ENCODE results near the gene GPRASP1.
"Not testable (repeated sequence)": the region's sequence is repeated elsewhere in the genome, so short reads cannot be mapped to it uniquely, and the experiment has no call there.

Gene GPRASP1

DNA sequence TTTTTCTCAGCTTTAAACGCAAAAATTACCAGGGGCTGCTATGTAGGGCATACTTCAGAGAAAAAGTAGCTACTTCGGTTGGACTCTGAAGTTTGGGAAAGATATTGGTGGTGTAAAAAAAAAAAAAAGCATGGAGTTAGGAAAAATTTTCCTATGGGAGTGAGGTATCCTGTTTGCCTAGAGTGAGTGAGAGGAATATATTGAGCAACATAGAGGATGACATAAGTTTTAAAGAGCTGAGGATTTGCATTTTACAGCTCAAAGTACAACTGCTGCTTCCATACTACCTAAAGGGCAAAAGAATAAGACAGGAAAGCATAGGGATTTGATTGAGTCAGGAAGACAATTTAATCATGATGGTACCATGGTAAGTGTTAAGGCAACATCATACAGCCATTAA, 7.3 kb downstream of the GPRASP1 start:
- Histone ChIP-seq H3K27ac (ENCODE audit: low read depth, low read length, severe bottlenecking) (no peak overlapping the region), H3K36me3 (ENCODE audit: control insufficient read depth, insufficient read depth, low read length) (no peaks in the 10 kb centered on the region), H3K9me3 (ENCODE audit: control insufficient read depth, low read length) (peaks cover under 1% of the 10 kb centered on the region), H3K4me1 (ENCODE audit: control insufficient read depth, insufficient read depth, low read length, poor library complexity, severe bottlenecking) (no peaks in the 10 kb centered on the region), H3K4me3 (ENCODE audit: extremely low read depth, insufficient read depth, low read length, poor library complexity, severe bottlenecking) (no peak overlapping the region)
- WGBS, 2 experiments (ENCODE audit: insufficient coverage in 2 of 2), result 86 to 88% methylated on average over 1 of the region's 2 CpGs

DNA sequence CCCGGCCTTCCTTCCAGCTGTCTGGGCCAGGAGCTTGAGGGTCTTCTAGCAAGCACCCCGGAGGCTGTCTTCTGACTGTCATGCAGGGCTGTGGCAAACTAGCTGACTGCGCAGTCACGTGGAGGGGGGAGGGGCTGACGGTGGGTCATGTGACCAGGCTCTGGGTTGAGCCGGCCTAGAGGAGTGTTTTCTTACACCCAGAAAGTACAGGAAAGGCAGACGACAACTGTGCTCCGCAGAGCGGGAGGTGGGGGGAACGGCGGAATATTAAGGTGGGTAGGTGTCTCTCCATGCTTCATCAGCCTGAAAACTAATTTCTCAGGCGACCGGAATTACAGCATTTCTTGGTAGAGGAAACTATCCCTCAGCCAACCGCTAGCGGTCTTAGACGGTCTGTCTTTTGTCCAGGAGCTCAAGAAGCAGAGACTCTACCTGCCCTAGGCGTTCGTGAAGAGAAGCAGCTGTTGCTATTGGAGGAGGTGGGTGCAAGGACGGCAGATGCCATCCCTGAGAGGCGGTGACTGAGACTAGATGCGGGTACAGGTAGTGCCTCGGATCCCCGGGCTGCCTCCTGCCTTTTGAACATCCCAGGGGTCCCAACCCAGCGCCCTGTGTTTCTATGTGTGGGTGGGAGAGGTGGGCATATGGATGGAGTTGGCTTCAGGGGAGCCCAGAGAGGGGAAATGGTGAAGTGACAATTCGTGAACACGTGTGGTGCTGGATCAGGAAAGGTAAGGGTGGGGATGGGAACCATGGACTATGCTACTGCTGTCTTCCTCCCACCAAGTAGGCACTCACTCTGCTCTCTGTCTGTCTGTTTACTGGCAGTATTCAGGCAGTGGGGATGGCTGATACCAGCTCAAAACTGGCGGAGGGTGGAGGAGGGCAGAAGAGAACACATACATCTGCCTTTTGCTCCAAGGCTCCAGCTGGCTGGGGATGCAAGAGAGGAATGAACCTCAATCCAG, 8.8 kb downstream of the GPRASP1 start:
- WGBS, 2 experiments (ENCODE audit: insufficient coverage in 2 of 2), result 20% methylated on average over 7 of the region's 27 CpGs; no CpG with 5 or more reads in 1 of the 2 experiments
- no peaks in the 10 kb centered on the region for H3K4me1 ChIP-seq (ENCODE audit: control insufficient read depth, insufficient read depth, low read length, poor library complexity, severe bottlenecking)
- no peak overlapping the region for H3K27ac ChIP-seq (ENCODE audit: low read depth, low read length, severe bottlenecking)
- peak overlapping the region; percentile 33 for H3K4me3 ChIP-seq (ENCODE audit: extremely low read depth, insufficient read depth, low read length, poor library complexity, severe bottlenecking)
- no peaks in the 10 kb centered on the region for H3K36me3 ChIP-seq (ENCODE audit: control insufficient read depth, insufficient read depth, low read length)
- H3K9me3 ChIP-seq (ENCODE audit: control insufficient read depth, low read length), result peaks cover 4% of the 10 kb centered on the region

GRCh38 chrX:102663820-102664219, 12.5 kb downstream of the GPRASP1 start:
- not testable (repeated sequence) for H3K9me3 ChIP-seq (ENCODE audit: control insufficient read depth, low read length); H3K4me1 ChIP-seq (ENCODE audit: control insufficient read depth, insufficient read depth, low read length, poor library complexity, severe bottlenecking)
- no CpG with 5 or more reads among the region's 4 CpGs for WGBS, 2 experiments (ENCODE audit: insufficient coverage in 2 of 2)

GRCh38 chrX:102667034-102667433, 15.8 kb downstream of the GPRASP1 start:
- not testable (repeated sequence) for H3K9me3 ChIP-seq (ENCODE audit: control insufficient read depth, low read length); H3K27ac ChIP-seq (ENCODE audit: low read depth, low read length, severe bottlenecking); H3K4me1 ChIP-seq (ENCODE audit: control insufficient read depth, insufficient read depth, low read length, poor library complexity, severe bottlenecking); H3K36me3 ChIP-seq (ENCODE audit: control insufficient read depth, insufficient read depth, low read length); H3K4me3 ChIP-seq (ENCODE audit: extremely low read depth, insufficient read depth, low read length, poor library complexity, severe bottlenecking)
- WGBS, 2 experiments (ENCODE audit: insufficient coverage in 2 of 2), result no CpG with 5 or more reads among the region's 1 CpG

More at GRCh38 chrX:102663820-102664219, 12.5 kb downstream of the GPRASP1 start:
- not testable (repeated sequence) for H3K36me3 ChIP-seq (ENCODE audit: control insufficient read depth, insufficient read depth, low read length); H3K4me3 ChIP-seq (ENCODE audit: extremely low read depth, insufficient read depth, low read length, poor library complexity, severe bottlenecking); H3K27ac ChIP-seq (ENCODE audit: low read depth, low read length, severe bottlenecking)

GRCh38 chrX:102669526-102669925, 18.2 kb downstream of the GPRASP1 start:
- 88% methylated on average over 1 of the region's 4 CpGs; no CpG with 5 or more reads in 1 of the 2 experiments for WGBS, 2 experiments (ENCODE audit: insufficient coverage in 2 of 2)
- H3K4me3 ChIP-seq (ENCODE audit: extremely low read depth, insufficient read depth, low read length, poor library complexity, severe bottlenecking), result no peak overlapping the region

GRCh38 chrX:102672856-102673255, 21.6 kb downstream of the GPRASP1 start:
- Histone ChIP-seq H3K4me1 (ENCODE audit: control insufficient read depth, insufficient read depth, low read length, poor library complexity, severe bottlenecking) (no peaks in the 10 kb centered on the region), H3K36me3 (ENCODE audit: control insufficient read depth, insufficient read depth, low read length) (no peaks in the 10 kb centered on the region), H3K9me3 (ENCODE audit: control insufficient read depth, low read length) (no peaks in the 10 kb centered on the region), H3K4me3 (ENCODE audit: extremely low read depth, insufficient read depth, low read length, poor library complexity, severe bottlenecking) (no peak overlapping the region), H3K27ac (ENCODE audit: low read depth, low read length, severe bottlenecking) (peak overlapping the region; percentile 53)
- WGBS, 2 experiments (ENCODE audit: insufficient coverage in 2 of 2), result 80% methylated on average over 1 of the region's 3 CpGs; no CpG with 5 or more reads in 1 of the 2 experiments

More at GRCh38 chrX:102669526-102669925, 18.2 kb downstream of the GPRASP1 start:
- no peaks in the 10 kb centered on the region for H3K9me3 ChIP-seq (ENCODE audit: control insufficient read depth, low read length)
- H3K4me1 ChIP-seq (ENCODE audit: control insufficient read depth, insufficient read depth, low read length, poor library complexity, severe bottlenecking), result no peaks in the 10 kb centered on the region
- H3K36me3 ChIP-seq (ENCODE audit: control insufficient read depth, insufficient read depth, low read length), result no peaks in the 10 kb centered on the region
- H3K27ac ChIP-seq (ENCODE audit: low read depth, low read length, severe bottlenecking), result no peak overlapping the region

DNA sequence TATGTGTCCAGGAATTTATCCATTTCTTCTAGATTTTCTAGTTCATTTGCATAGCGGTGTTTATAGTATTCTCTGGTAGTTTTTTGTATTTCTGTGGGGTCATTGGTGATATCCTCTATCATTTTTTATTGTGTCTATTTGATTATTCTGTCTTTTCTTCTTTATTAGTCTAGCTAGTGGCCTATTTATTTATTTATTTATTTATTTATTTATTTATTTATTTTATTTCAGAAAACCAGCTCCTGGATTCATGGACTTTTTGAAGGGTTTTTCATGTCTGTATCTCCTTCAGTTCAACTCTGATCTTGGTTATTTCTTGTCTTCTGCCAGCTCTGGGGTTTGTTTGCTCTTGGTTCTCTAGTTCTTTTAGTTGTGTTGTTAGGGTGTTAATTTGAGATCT, 26.2 kb downstream of the GPRASP1 start:
- H3K9me3 ChIP-seq (ENCODE audit: control insufficient read depth, low read length); H3K36me3 ChIP-seq (ENCODE audit: control insufficient read depth, insufficient read depth, low read length); H3K4me3 ChIP-seq (ENCODE audit: extremely low read depth, insufficient read depth, low read length, poor library complexity, severe bottlenecking); H3K27ac ChIP-seq (ENCODE audit: low read depth, low read length, severe bottlenecking); H3K4me1 ChIP-seq (ENCODE audit: control insufficient read depth, insufficient read depth, low read length, poor library complexity, severe bottlenecking): not testable (repeated sequence)
- WGBS, 2 experiments (ENCODE audit: insufficient coverage in 2 of 2), result no CpG with 5 or more reads among the region's 1 CpG

DNA sequence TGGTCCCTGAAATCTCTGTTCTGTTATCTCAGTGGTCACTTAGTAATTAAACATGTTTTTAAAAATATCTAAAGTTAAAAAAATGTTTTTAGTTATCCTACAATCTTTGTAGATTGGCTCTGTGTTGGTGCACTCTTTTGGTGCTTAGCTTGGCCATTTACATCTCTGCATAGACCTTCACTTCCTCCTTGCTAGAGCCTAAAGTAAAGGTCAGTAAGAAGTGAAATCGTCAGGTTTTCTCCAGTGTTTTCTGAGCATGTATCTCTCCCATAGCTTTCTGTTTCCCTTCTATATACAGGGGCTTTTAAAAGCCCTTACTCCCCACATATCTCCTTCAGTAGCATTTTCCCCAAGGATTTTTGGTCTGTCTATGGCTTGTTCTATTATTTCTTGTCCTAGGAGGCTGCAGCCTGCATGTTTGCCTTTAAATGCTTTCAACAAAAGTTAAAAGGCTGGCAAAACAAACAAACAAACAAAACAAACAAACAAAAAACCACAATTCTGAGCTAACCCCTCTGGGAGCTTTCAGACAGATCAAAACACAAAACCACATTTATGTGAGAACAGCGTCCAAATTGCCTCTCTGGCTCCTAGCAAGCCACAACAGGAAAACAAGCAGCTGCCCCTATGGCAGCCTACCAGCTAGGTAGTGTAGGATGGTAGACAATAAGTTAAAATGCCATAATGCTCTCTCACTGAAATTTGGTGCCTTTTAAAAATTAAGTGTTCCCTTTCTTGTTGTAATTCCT, 33.7 kb downstream of the GPRASP1 start:
- Histone ChIP-seq H3K9me3 (ENCODE audit: control insufficient read depth, low read length) (no peaks in the 10 kb centered on the region), H3K27ac (ENCODE audit: low read depth, low read length, severe bottlenecking) (peak overlapping the region; percentile 16), H3K4me1 (ENCODE audit: control insufficient read depth, insufficient read depth, low read length, poor library complexity, severe bottlenecking) (no peaks in the 10 kb centered on the region), H3K4me3 (ENCODE audit: extremely low read depth, insufficient read depth, low read length, poor library complexity, severe bottlenecking) (no peak overlapping the region), H3K36me3 (ENCODE audit: control insufficient read depth, insufficient read depth, low read length) (no peaks in the 10 kb centered on the region)
- 80% methylated on average over 1 of the region's 2 CpGs; no CpG with 5 or more reads in 1 of the 2 experiments for WGBS, 2 experiments (ENCODE audit: insufficient coverage in 2 of 2)

GRCh38 chrX:102694749-102695148, 43.5 kb downstream of the GPRASP1 start:
- WGBS, 2 experiments (ENCODE audit: insufficient coverage in 2 of 2), result 100% methylated on average over 1 of the region's 3 CpGs
- H3K4me1 ChIP-seq (ENCODE audit: control insufficient read depth, insufficient read depth, low read length, poor library complexity, severe bottlenecking), result no peaks in the 10 kb centered on the region
- no peak overlapping the region for H3K27ac ChIP-seq (ENCODE audit: low read depth, low read length, severe bottlenecking)
- no peaks in the 10 kb centered on the region for H3K36me3 ChIP-seq (ENCODE audit: control insufficient read depth, insufficient read depth, low read length)
- no peak overlapping the region for H3K4me3 ChIP-seq (ENCODE audit: extremely low read depth, insufficient read depth, low read length, poor library complexity, severe bottlenecking)
- no peaks in the 10 kb centered on the region for H3K9me3 ChIP-seq (ENCODE audit: control insufficient read depth, low read length)

DNA sequence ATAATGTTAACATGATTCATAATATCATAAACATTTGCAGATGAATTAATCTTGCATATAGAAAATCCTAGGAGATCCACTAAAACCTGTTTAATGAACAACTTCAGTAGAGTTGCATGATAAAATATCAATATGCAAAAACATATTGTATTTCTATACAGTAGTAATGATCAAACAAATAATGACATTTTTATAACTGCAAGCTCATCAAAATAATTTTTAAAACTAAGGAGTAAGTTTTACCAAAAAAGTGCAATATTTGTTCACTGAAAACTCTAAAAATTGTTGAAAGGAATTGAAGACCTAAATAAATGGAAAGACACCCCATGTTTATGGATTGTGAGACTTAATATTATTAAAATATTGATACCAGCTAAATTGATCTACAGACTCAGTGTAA, 45.0 kb downstream of the GPRASP1 start:
- H3K9me3 ChIP-seq (ENCODE audit: control insufficient read depth, low read length), result no peaks in the 10 kb centered on the region
- no peaks in the 10 kb centered on the region for H3K36me3 ChIP-seq (ENCODE audit: control insufficient read depth, insufficient read depth, low read length)
- H3K4me1 ChIP-seq (ENCODE audit: control insufficient read depth, insufficient read depth, low read length, poor library complexity, severe bottlenecking), result no peaks in the 10 kb centered on the region
- H3K27ac ChIP-seq (ENCODE audit: low read depth, low read length, severe bottlenecking), result no peak overlapping the region
- no peak overlapping the region for H3K4me3 ChIP-seq (ENCODE audit: extremely low read depth, insufficient read depth, low read length, poor library complexity, severe bottlenecking)

- no peaks in the 10 kb centered on the region for H3K4me1 ChIP-seq (ENCODE audit: control insufficient read depth, insufficient read depth, low read length, poor library complexity, severe bottlenecking)
- H3K9me3 ChIP-seq (ENCODE audit: control insufficient read depth, low read length), result no peaks in the 10 kb centered on the region
- no peak overlapping the region for H3K4me3 ChIP-seq (ENCODE audit: extremely low read depth, insufficient read depth, low read length, poor library complexity, severe bottlenecking)
- H3K27ac ChIP-seq (ENCODE audit: low read depth, low read length, severe bottlenecking), result no peak overlapping the region
- no peaks in the 10 kb centered on the region for H3K36me3 ChIP-seq (ENCODE audit: control insufficient read depth, insufficient read depth, low read length)
These were observed 46.2 kb downstream of the GPRASP1 start for GRCh38 chrX:102697494-102697893.

Measured in mesodermal cell (in vitro differentiated cells).